IMR-90 (cell line): ENCODE measurements around the gene PCID2. TPM values are rescaled to one million over a fixed set of nuclear protein-coding genes. Genes with fewer than 3 reads are reported as not detected.

Experiments
- ATAC-seq: fragments of 200-7000 bp; cut with Tn5 transposase; 2 replicates; pipeline ENCODE4 v1.9.1; 2020; ENCODE audit warnings: low read depth, mild to moderate bottlenecking, moderate library complexity
- BruUV-seq: library from RNA; stranded (reverse); fragments of 400-500 nt; replicated peaks from 2 replicates; lab custom pipeline; 2021; lab: Mats Ljungman, UMichigan
- CTCF ChIA-PET: fragments of 300-600 bp; formaldehyde crosslinking; extraction: SDS; loops from one replicate; lab custom pipeline; 2021; ENCODE audit warnings: antibody characterized with exemption; lab: Yijun Ruan, JAX
- POLR2A ChIA-PET: fragments of 300-600 bp; sonication (Branson Sonifier 250); formaldehyde crosslinking; loops from one replicate; lab custom pipeline; 2022; ENCODE audit warnings: antibody characterized with exemption; ENCODE audit not compliant: unreplicated experiment; lab: Charles Lee
- DNase-seq: peaks from one replicate; pipeline ENCODE4 v3.0.0; 2013
- H2AFZ ChIP-seq: replicated peaks from 2 replicates; pipeline ENCODE3; 2013; ENCODE audit warnings: low read length, mild to moderate bottlenecking; ENCODE audit not compliant: poor library complexity
- H2AK5ac ChIP-seq: 2 replicates; pipeline ENCODE4 v1.6.1; 2013; ENCODE audit warnings: low read depth, low read length, inconsistent platforms
- H2AK9ac ChIP-seq: replicated peaks from 2 replicates; pipeline ENCODE3; 2013; ENCODE audit warnings: mild to moderate bottlenecking, low read depth, low read length, moderate library complexity; ENCODE audit not compliant: poor library complexity
- H2BK120ac ChIP-seq: 2 replicates; pipeline ENCODE4 v1.6.1; 2013; ENCODE audit warnings: low read depth, low read length, inconsistent platforms
- H2BK15ac ChIP-seq: 3 replicates; pipeline ENCODE4 v1.6.1; 2013; ENCODE audit warnings: low read depth, low read length, inconsistent platforms
- H2BK20ac ChIP-seq: 2 replicates; pipeline ENCODE4 v1.6.1; 2013; ENCODE audit warnings: low read depth, mild to moderate bottlenecking, inconsistent platforms, low read length, moderate library complexity
- H2BK5ac ChIP-seq: 2 replicates; pipeline ENCODE4 v1.6.1; 2013; ENCODE audit warnings: mild to moderate bottlenecking, low read depth, low read length, inconsistent platforms; ENCODE audit not compliant: poor library complexity, severe bottlenecking
- H3K14ac ChIP-seq: replicated peaks from 2 replicates; pipeline ENCODE4 v1.6.1; 2013; ENCODE audit warnings: low read depth, low read length, inconsistent platforms
- H3K18ac ChIP-seq: 2 replicates; pipeline ENCODE4 v1.6.1; 2013; ENCODE audit warnings: low read depth, low read length, control low read depth
- H3K23ac ChIP-seq: 2 replicates; pipeline ENCODE4 v1.6.1; 2013; ENCODE audit warnings: low read depth, low read length, inconsistent platforms
- H3K27ac ChIP-seq: 2 replicates; pipeline ENCODE4 v1.5.1; 2013; ENCODE audit warnings: mild to moderate bottlenecking, control low read depth, low read length; ENCODE audit not compliant: insufficient read depth
- H3K27me3 ChIP-seq: 2 replicates; pipeline ENCODE4 v1.6.1; 2013; ENCODE audit warnings: low read length; ENCODE audit not compliant: control insufficient read depth, insufficient read depth
- H3K36me3 ChIP-seq: 2 replicates; pipeline ENCODE4 v1.6.1; 2013; ENCODE audit warnings: low read length, mixed read lengths; ENCODE audit not compliant: control insufficient read depth, insufficient read depth
- H3K4ac ChIP-seq: 2 replicates; pipeline ENCODE4 v1.6.1; 2013; ENCODE audit warnings: low read depth, low read length, inconsistent platforms
- H3K4me1 ChIP-seq: 2 replicates; pipeline ENCODE4 v1.6.1; 2013; ENCODE audit warnings: low read length, mixed read lengths; ENCODE audit not compliant: control insufficient read depth, insufficient read depth
- H3K4me2 ChIP-seq: 2 replicates; pipeline ENCODE4 v1.6.1; 2013; ENCODE audit warnings: low read depth, mild to moderate bottlenecking, control low read depth, low read length, moderate library complexity
- H3K4me3 ChIP-seq: 2 replicates; pipeline ENCODE4 v1.5.1; 2013; ENCODE audit warnings: low read depth, mild to moderate bottlenecking, control low read depth, low read length, moderate library complexity; ENCODE audit not compliant: insufficient read depth
- H3K56ac ChIP-seq: 2 replicates; pipeline ENCODE4 v1.6.1; 2013; ENCODE audit warnings: low read length, inconsistent platforms; ENCODE audit not compliant: insufficient read depth; ENCODE audit errors: extremely low read depth
- H3K79me1 ChIP-seq, 2 experiments: 2 replicates each; pipeline ENCODE4 v1.6.1; 2013; ENCODE audit warnings: low read length in 2 of 2, inconsistent platforms in 1 of 2, low read depth in 1 of 2
- H3K9ac ChIP-seq: 2 replicates; pipeline ENCODE4 v1.6.1; 2013; ENCODE audit warnings: low read depth, low read length, control low read depth
- H3K9me1 ChIP-seq: 2 replicates; pipeline ENCODE4 v1.6.1; 2013; ENCODE audit warnings: low read length, inconsistent platforms; ENCODE audit not compliant: insufficient read depth
- H3K9me3 ChIP-seq: 2 replicates; pipeline ENCODE4 v1.6.1; 2013; ENCODE audit warnings: low read length; ENCODE audit not compliant: control insufficient read depth, insufficient read depth
- H4K20me1 ChIP-seq: 2 replicates; pipeline ENCODE4 v1.6.1; 2013; ENCODE audit warnings: low read length, inconsistent platforms; ENCODE audit not compliant: insufficient read depth
- H4K5ac ChIP-seq: 2 replicates; pipeline ENCODE4 v1.6.1; 2013; ENCODE audit warnings: mild to moderate bottlenecking, low read depth, low read length, control low read depth
- H4K8ac ChIP-seq, 2 experiments: 2 replicates each; pipeline ENCODE4 v1.6.1; 2013; ENCODE audit warnings: low read depth in 2 of 2, low read length in 2 of 2, control low read depth in 1 of 2, inconsistent platforms in 1 of 2
- H4K91ac ChIP-seq: 2 replicates; pipeline ENCODE4 v1.6.1; 2013; ENCODE audit warnings: low read depth, low read length, inconsistent platforms; ENCODE audit not compliant: insufficient read depth
- BHLHE40 ChIP-seq: fragments of 150-350 bp; IDR thresholded peaks from 2 replicates; pipeline ENCODE4 v1.6.1; 2016; ENCODE audit warnings: mild to moderate bottlenecking, low read depth, low read length
- CEBPB ChIP-seq: IDR thresholded peaks from 2 replicates; pipeline ENCODE4 v1.6.1; 2012; ENCODE audit warnings: low read depth, low read length, improper control_type of control experiment
- CHD1 ChIP-seq: IDR thresholded peaks from 2 replicates; pipeline ENCODE4 v1.6.1; 2012; ENCODE audit warnings: low read depth, low read length, improper control_type of control experiment
- CTCF ChIP-seq: conservative IDR thresholded peaks from 2 replicates; pipeline ENCODE4 v1.5.1; 2012; ENCODE audit warnings: mild to moderate bottlenecking, low read depth, low read length, improper control_type of control experiment
- FOS ChIP-seq: fragments of 150-350 bp; IDR thresholded peaks from 2 replicates; pipeline ENCODE4 v1.6.1; 2016; ENCODE audit warnings: low read depth, low read length
- MAFK ChIP-seq: IDR thresholded peaks from 2 replicates; pipeline ENCODE4 v1.6.1; 2012; ENCODE audit warnings: low read depth, low read length, improper control_type of control experiment
- MAZ ChIP-seq: IDR thresholded peaks from 2 replicates; pipeline ENCODE4 v1.6.1; 2012; ENCODE audit warnings: low read depth, mild to moderate bottlenecking, low read length, improper control_type of control experiment, moderate library complexity, borderline replicate concordance
- MXI1 ChIP-seq: IDR thresholded peaks from 2 replicates; pipeline ENCODE4 v1.6.1; 2012; ENCODE audit warnings: low read depth, mild to moderate bottlenecking, low read length, moderate library complexity, borderline replicate concordance
- NFE2L2 ChIP-seq: fragments of 150-350 bp; IDR thresholded peaks from 2 replicates; pipeline ENCODE4 v1.6.1; 2016; ENCODE audit warnings: low read depth, mild to moderate bottlenecking, low read length
- POLR2A ChIP-seq: IDR thresholded peaks from 2 replicates; pipeline ENCODE4 v1.6.1; 2012; ENCODE audit warnings: mild to moderate bottlenecking, low read depth, low read length
- RAD21 ChIP-seq: IDR thresholded peaks from 2 replicates; pipeline ENCODE4 v1.6.1; 2012; ENCODE audit warnings: low read length, improper control_type of control experiment
- RCOR1 ChIP-seq: IDR thresholded peaks from 2 replicates; pipeline ENCODE4 v1.6.1; 2012; ENCODE audit warnings: mild to moderate bottlenecking, low read length, improper control_type of control experiment; ENCODE audit not compliant: insufficient replicate concordance
- RFX5 ChIP-seq: IDR thresholded peaks from 2 replicates; pipeline ENCODE4 v1.8.0; 2012; ENCODE audit warnings: low read depth, mild to moderate bottlenecking, low read length, moderate library complexity
- SMC3 ChIP-seq: fragments of 150-350 bp; IDR thresholded peaks from 2 replicates; pipeline ENCODE4 v1.6.1; 2016; ENCODE audit warnings: low read depth, mild to moderate bottlenecking, antibody characterized with exemption, low read length, moderate library complexity
- USF2 ChIP-seq: fragments of 150-350 bp; IDR thresholded peaks from 2 replicates; pipeline ENCODE4 v1.6.1; 2017; ENCODE audit warnings: mild to moderate bottlenecking, antibody characterized with exemption, low read length, low read depth
- WGBS, 2 experiments: methylation state at CpG; one replicate each; pipeline versions ENCODE4 v1.1.5 to v1.1.7; 2013; ENCODE audit warnings: missing lambda C conversion rate in 2 of 2; ENCODE audit not compliant: insufficient read length in 1 of 2; ENCODE audit errors: extremely low coverage in 2 of 2; 5-methylcytosine and 5-hydroxymethylcytosine counted together
- dilution Hi-C: fragments of 300-500 bp; cut with HindIII; formaldehyde crosslinking; loops from one replicate; pipeline ENCODE4 v1.14.3; 2018; ENCODE audit warnings: low sequenced_read_pairs; ENCODE audit not compliant: unreplicated experiment
- in situ Hi-C: fragments of 300-500 bp; cut with MboI; formaldehyde crosslinking; loops from 3 replicates; pipeline ENCODE4 v1.14.3; 2019; ENCODE audit warnings: low sequenced_read_pairs, inconsistent platforms, mixed read lengths
- intact Hi-C: fragments of 100-400 bp; cut with micrococcal nuclease; formaldehyde crosslinking; loops from 2 replicates; pipeline ENCODE4 v1.10.0; 2022
- polyA plus RNA-seq, 3 experiments: library from polyadenylated mRNA; depleted of rRNA; stranded (reverse); fragments of >200 nt; gene quantifications; 2 replicates each; pipeline ENCODE4 v1.2.3, GENCODE V29; 2012; ENCODE audit warnings: low replicate concordance in 1 of 3
- total RNA-seq: library from RNA; depleted of rRNA; stranded (reverse); fragments of >200 nt; gene quantifications from 2 replicates; pipeline ENCODE4 v1.2.3, GENCODE V29; 2012
- TF ChIP-seq, protein P1 (sequence below): fragments of 150-350 bp; IDR thresholded peaks from 2 replicates; pipeline ENCODE4 v1.6.1; 2016; ENCODE audit warnings: low read depth, mild to moderate bottlenecking, low read length, moderate library complexity, borderline replicate concordance

Gene PCID2
- total and polyA plus RNA-seq, 2 of the 4 experiments (the other 2 are of a cell fraction) = 83.5 to 90.9 TPM

DNA sequence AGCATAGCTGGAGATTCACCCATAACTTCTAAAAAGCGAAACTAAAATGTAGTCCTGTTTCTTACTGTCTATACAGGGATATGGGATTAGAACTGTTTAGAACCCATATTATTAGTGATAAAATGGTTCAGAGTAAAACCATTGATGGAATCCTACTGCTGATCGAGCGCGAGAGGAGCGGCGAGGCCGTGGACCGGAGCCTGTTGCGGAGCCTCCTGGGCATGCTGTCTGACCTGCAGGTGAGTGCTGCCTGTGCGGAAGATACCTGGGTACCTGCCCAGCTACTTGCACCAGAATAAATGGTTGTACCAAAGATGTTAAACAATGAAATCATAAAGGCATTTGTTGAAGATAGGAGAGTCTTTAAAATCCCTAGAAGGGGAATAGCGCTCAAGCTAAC lies 24.6 kb upstream of the PCID2 start:
- peaks cover 19 to 40% of the 10 kb centered on the region in 2 experiments; a peak in 3 of 4 replicates for H3K79me1 ChIP-seq
- no peak overlapping the region for H2BK120ac ChIP-seq
- no peak overlapping the region for H3K18ac ChIP-seq
- H2AK5ac ChIP-seq = no peak overlapping the region
- no peak overlapping the region for H2BK15ac ChIP-seq
- in situ Hi-C loops (loop anchor here (5.0 to 25.0 kb wide), 2 partner anchors 196 to 296 kb away; no protein-coding TSS in a partner anchor), dilution Hi-C loops (no loop called here), intact Hi-C loops (loop anchor here (10.0 kb wide), 1 partner anchor 288 kb away; no protein-coding TSS in a partner anchor)
- H3K27me3 ChIP-seq = no peaks in the 10 kb centered on the region
- H4K5ac ChIP-seq = no peak overlapping the region
- no peak overlapping the region for H3K9ac ChIP-seq
- no peak overlapping the region for H3K56ac ChIP-seq
- TF ChIP-seq CTCF = no peak
- no peak for TF ChIP-seq MAZ
- no peak for TF ChIP-seq POLR2A
- TF ChIP-seq FOS = no peak
- no peak for TF ChIP-seq RFX5
- TF ChIP-seq RAD21 = no peak
- TF ChIP-seq, protein P1, sequence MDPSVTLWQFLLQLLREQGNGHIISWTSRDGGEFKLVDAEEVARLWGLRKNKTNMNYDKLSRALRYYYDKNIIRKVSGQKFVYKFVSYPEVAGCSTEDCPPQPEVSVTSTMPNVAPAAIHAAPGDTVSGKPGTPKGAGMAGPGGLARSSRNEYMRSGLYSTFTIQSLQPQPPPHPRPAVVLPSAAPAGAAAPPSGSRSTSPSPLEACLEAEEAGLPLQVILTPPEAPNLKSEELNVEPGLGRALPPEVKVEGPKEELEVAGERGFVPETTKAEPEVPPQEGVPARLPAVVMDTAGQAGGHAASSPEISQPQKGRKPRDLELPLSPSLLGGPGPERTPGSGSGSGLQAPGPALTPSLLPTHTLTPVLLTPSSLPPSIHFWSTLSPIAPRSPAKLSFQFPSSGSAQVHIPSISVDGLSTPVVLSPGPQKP = no peak
- TF ChIP-seq MAFK = no peak
- no peak for TF ChIP-seq BHLHE40
- TF ChIP-seq NFE2L2 = no peak
- TF ChIP-seq CHD1 = no peak
- TF ChIP-seq RCOR1 = no peak
- no peak for TF ChIP-seq SMC3
- TF ChIP-seq CEBPB = no peak
- no peak for TF ChIP-seq MXI1
- TF ChIP-seq USF2 = no peak
- no peak overlapping the region for H4K8ac ChIP-seq
- H4K91ac ChIP-seq = no peak overlapping the region
- DNase-seq = no peak
- H4K20me1 ChIP-seq = peaks cover 5% of the 10 kb centered on the region
- H3K4me2 ChIP-seq = no peak overlapping the region
- no peak overlapping the region for H2AFZ ChIP-seq
- peaks cover 3% of the 10 kb centered on the region; the same call in 1 of the 2 replicates for H3K4me1 ChIP-seq
- no peak overlapping the region for H3K27ac ChIP-seq
- H2AK9ac ChIP-seq = no peak overlapping the region
- H3K9me3 ChIP-seq = no peaks in the 10 kb centered on the region
- ATAC-seq = no peak
- no peak overlapping the region for H3K23ac ChIP-seq
- POLR2A ChIA-PET = no interaction called here
- H2BK20ac ChIP-seq = no peak overlapping the region
- BruUV-seq = no TSS peak
- WGBS, 2 experiments = 93% methylated on average over 8 of the region's 11 CpGs; no CpG with 5 or more reads in 1 of the 2 experiments
- no peak overlapping the region for H3K4ac ChIP-seq
- peaks cover 9% of the 10 kb centered on the region for H3K9me1 ChIP-seq
- H3K4me3 ChIP-seq = no peak overlapping the region
- CTCF ChIA-PET = no interaction called here
- no peak overlapping the region for H3K14ac ChIP-seq
- H2BK5ac ChIP-seq = no peak overlapping the region
- H3K36me3 ChIP-seq = peaks cover 50% of the 10 kb centered on the region
